HepG2 (cell line): Measurements from ENCODE around the gene TEC. TPM values are rescaled to one million over a fixed set of nuclear protein-coding genes. Genes with fewer than 3 reads are reported as not detected.

ENCODE experiments used
- ATAC-seq: fragments of 200-7000 bp; cut with Tn5 transposase; 3 replicates; pipeline ENCODE4 v1.9.1; 2020; ENCODE audit warnings: mild to moderate bottlenecking, moderate library complexity
- BruUV-seq: library from RNA; stranded (reverse); fragments of 400-500 nt; replicated peaks from 2 replicates; lab custom pipeline; 2021; lab: Mats Ljungman, UMichigan
- CTCF ChIA-PET: fragments of 300-600 bp; formaldehyde crosslinking; extraction: SDS; loops from one replicate; lab custom pipeline; 2021; ENCODE audit warnings: low total read pairs, inconsistent platforms, low intra/inter-chr PET ratio; lab: Yijun Ruan, JAX
- POLR2A ChIA-PET: fragments of 350-600 bp; sonication (Branson Sonifier 250); formaldehyde crosslinking; loops from one replicate; lab custom pipeline; 2020; ENCODE audit warnings: antibody characterized with exemption, inconsistent platforms; lab: Yijun Ruan, JAX
- DNase-seq: peaks from one replicate; pipeline ENCODE4 v3.0.0-alpha.2; 2015; ENCODE audit warnings: low spot score
- FAIRE-seq: peaks from 3 replicates; lab custom pipeline; 2011; peaks lifted over from hg19 to GRCh38; lab: Jason Lieb, UNC
- H2AFZ ChIP-seq: one replicate; pipeline ENCODE4 v1.6.1; 2011; ENCODE audit warnings: low read length, inconsistent platforms
- H3K27ac ChIP-seq: fragments of 300-600 bp; 3 replicates; pipeline ENCODE4 v1.8.0; 2011; ENCODE audit warnings: mixed run types, mild to moderate bottlenecking, mixed read lengths, low read length, inconsistent platforms; ENCODE audit not compliant: insufficient read depth; ENCODE audit errors: extremely low read length
- H3K27me3 ChIP-seq, 2 experiments: fragments of 200-600 bp in 1 of 2; 2 replicates in 1 of 2; 3 replicates in 1 of 2; pipeline versions ENCODE4 v1.6.0 to v1.8.0; 2011; ENCODE audit warnings: low read length in 2 of 2, mild to moderate bottlenecking in 2 of 2, moderate library complexity in 2 of 2, inconsistent platforms in 1 of 2; ENCODE audit not compliant: insufficient read depth in 2 of 2, control insufficient read depth in 1 of 2
- H3K36me3 ChIP-seq, 2 experiments: fragments of 200-600 bp in 1 of 2; replicated peaks in 1 of 2; 2 replicates in 1 of 2; 3 replicates in 1 of 2; pipeline versions ENCODE4 v1.5.1 to v1.8.0; 2011; ENCODE audit warnings: low read length in 2 of 2, inconsistent platforms in 1 of 2; ENCODE audit not compliant: insufficient read depth in 2 of 2, control insufficient read depth in 1 of 2
- H3K4me1 ChIP-seq: 2 replicates; pipeline ENCODE4 v1.5.1; 2012; ENCODE audit warnings: low read length, inconsistent platforms; ENCODE audit not compliant: insufficient read depth
- H3K4me2 ChIP-seq: 2 replicates; pipeline ENCODE4 v1.6.0; 2011; ENCODE audit warnings: low read depth, low read length, inconsistent platforms
- H3K4me3 ChIP-seq, 3 experiments: fragments of 200-600 bp in 1 of 3; sonication (generic), shearing (Covaris generic) in 1 of 3; replicated peaks in 1 of 3; 2 replicates each; pipeline ENCODE4 v1.5.1; 2011 to 2016; ENCODE audit warnings: low read length in 3 of 3, inconsistent platforms in 2 of 3, low read depth in 2 of 3, mild to moderate bottlenecking in 2 of 3, control low read depth in 1 of 3, mixed read lengths in 1 of 3; ENCODE audit not compliant: insufficient read depth in 1 of 3
- H3K79me2 ChIP-seq: one replicate; pipeline ENCODE4 v1.6.1; 2011; ENCODE audit warnings: low read length, inconsistent platforms; ENCODE audit not compliant: insufficient read depth
- H3K9ac ChIP-seq: 2 replicates; pipeline ENCODE4 v1.6.0; 2011; ENCODE audit warnings: mild to moderate bottlenecking, low read depth, low read length, inconsistent platforms; ENCODE audit not compliant: insufficient read depth
- H3K9me3 ChIP-seq: 2 replicates; pipeline ENCODE4 v1.5.1; 2012; ENCODE audit warnings: mild to moderate bottlenecking, low read length
- H4K20me1 ChIP-seq: 2 replicates; pipeline ENCODE4 v1.6.0; 2011; ENCODE audit warnings: inconsistent platforms, mild to moderate bottlenecking, low read length, moderate library complexity; ENCODE audit not compliant: insufficient read depth
- HMGXB3 ChIP-seq: sonication (generic); formaldehyde crosslinking; IDR thresholded peaks from 2 replicates; pipeline ENCODE4 v1.4.0; 2020; ENCODE audit warnings: missing genetic modification reagents, borderline replicate concordance
- HNF4G ChIP-seq, 2 experiments: sonication (generic) in 1 of 2; formaldehyde crosslinking in 1 of 2; IDR thresholded peaks; 2 replicates each; pipeline versions ENCODE4 v1.4.0 to v1.6.1; 2011 to 2020; ENCODE audit warnings: borderline replicate concordance in 2 of 2, low read depth in 2 of 2, mild to moderate bottlenecking in 2 of 2, low read length in 1 of 2, missing genetic modification reagents in 1 of 2, moderate library complexity in 1 of 2
- MXD4 ChIP-seq: IDR thresholded peaks from 2 replicates; pipeline ENCODE4 v1.6.1; 2016; ENCODE audit warnings: mild to moderate bottlenecking, missing biosample characterization, missing genetic modification reagents
- NBN ChIP-seq: fragments of 450-650 bp; conservative IDR thresholded peaks from 2 replicates; pipeline ENCODE4 v1.6.1; 2017
- NR2F2 ChIP-seq: IDR thresholded peaks from 2 replicates; pipeline ENCODE4 v1.6.1; 2012; ENCODE audit warnings: low read depth, inconsistent platforms, borderline replicate concordance
- PAWR ChIP-seq: sonication (generic); formaldehyde crosslinking; IDR thresholded peaks from 2 replicates; pipeline ENCODE4 v1.4.0; 2020; ENCODE audit warnings: missing genetic modification reagents, mild to moderate bottlenecking, borderline replicate concordance
- RAD51 ChIP-seq: fragments of 450-650 bp; IDR thresholded peaks from 2 replicates; pipeline ENCODE4 v1.6.1; 2016; ENCODE audit warnings: borderline replicate concordance
- ZNF589 ChIP-seq: sonication (generic); formaldehyde crosslinking; conservative IDR thresholded peaks from 2 replicates; pipeline ENCODE4 v1.8.0; 2022; ENCODE audit warnings: mild to moderate bottlenecking, moderate library complexity, missing genetic modification reagents
- WGBS: methylation state at CpG from one replicate; pipeline ENCODE4 v1.1.6; 2017; ENCODE audit warnings: low lambda C conversion rate; 5-methylcytosine and 5-hydroxymethylcytosine counted together
- in situ Hi-C: cut with HindIII; loops from 2 replicates; pipeline ENCODE4 v1.10.0; 2017; ENCODE audit warnings: low pct_unique_long_range_greater_than_20kb; ENCODE audit not compliant: extremely low pct_ligation_motif_present
- intact Hi-C: fragments of 100-400 bp; cut with micrococcal nuclease; formaldehyde crosslinking; loops from one replicate; pipeline ENCODE4 v1.10.0; 2022; ENCODE audit not compliant: unreplicated experiment
- polyA plus RNA-seq, 8 experiments: library from polyadenylated mRNA; depleted of rRNA in 3 of 8; stranded (reverse) in 7 of 8; unstranded in 1 of 8; fragments of >200 nt; fragmentation: Illumina TruSeq in 4 of 8; extraction: Trizol in 4 of 8; gene quantifications; 2 replicates each; pipeline versions ENCODE4 v1.2.1 to v1.2.3, GENCODE V29; 2011 to 2016; ENCODE audit warnings: low read depth in 4 of 8, missing spikeins in 1 of 8, mixed read lengths in 1 of 8; ENCODE audit not compliant: insufficient read depth in 1 of 8
- total RNA-seq, 5 experiments: library from RNA; depleted of rRNA; stranded (reverse); fragments of >200 nt; fragmentation: Illumina TruSeq; extraction: Trizol; gene quantifications; 2 replicates each; pipeline ENCODE4 v1.2.3, GENCODE V29; 2016; ENCODE audit warnings: low read depth in 1 of 5
- TF ChIP-seq, protein P1 (sequence below): sonication (generic); formaldehyde crosslinking; IDR thresholded peaks from 2 replicates; pipeline ENCODE4 v1.4.0; 2020; ENCODE audit warnings: missing genetic modification reagents, mild to moderate bottlenecking, borderline replicate concordance

Gene TEC
- total and polyA plus RNA-seq, 2 of the 13 experiments (the other 11 are each of a cell fraction or from before 2014, with no cell fraction given) = 0.05 to 0.20 TPM

DNA sequence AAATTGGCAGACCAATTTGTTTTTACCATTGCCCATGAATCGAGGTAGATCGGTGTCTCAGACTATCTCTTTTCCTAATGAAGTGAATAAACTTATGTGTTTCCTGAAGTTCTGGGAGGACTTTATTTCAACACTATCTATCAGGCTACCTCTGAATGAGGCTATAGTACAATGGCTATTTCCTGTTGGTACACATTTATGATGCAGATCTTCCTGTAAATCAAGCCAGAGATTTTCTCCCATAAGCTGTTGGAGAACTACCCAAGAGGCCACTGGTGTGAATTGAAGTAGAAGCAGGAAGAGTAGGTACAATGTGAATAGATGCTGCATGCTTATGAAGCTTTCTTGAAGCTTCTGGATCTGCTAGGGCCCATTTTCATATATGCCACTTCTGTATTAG, 151.6 kb downstream of the TEC start:
- WGBS = 44% methylated on average over 2 of the region's 2 CpGs
- Histone ChIP-seq H3K36me3 (no peaks in the 10 kb centered on the region), H3K4me2 (no peak overlapping the region), H3K27me3 (no peaks in the 10 kb centered on the region), H3K79me2 (no peaks in the 10 kb centered on the region), H3K4me1 (no peaks in the 10 kb centered on the region), H2AFZ (no peak overlapping the region), H3K9ac (no peak overlapping the region), H3K4me3 (no peak overlapping the region), H4K20me1 (no peaks in the 10 kb centered on the region), H3K9me3 (no peaks in the 10 kb centered on the region), H3K27ac (no peak overlapping the region)
- no TSS peak for BruUV-seq
- ChIA-PET POLR2A (no interaction called here), CTCF (no interaction called here)
- FAIRE-seq (no peak), ATAC-seq (no peak), DNase-seq (no peak)
- intact Hi-C loops = no loop called here
- in situ Hi-C loops = no loop called here
- TF ChIP-seq PAWR = no peak

GRCh38 chr4:48116582-48116981, 153.1 kb downstream of the TEC start:
- CTCF ChIA-PET = no interaction called here
- 60% methylated on average over 3 of the region's 3 CpGs for WGBS
- in situ Hi-C loops = no loop called here
- no peak for TF ChIP-seq HMGXB3 (CRISPR knock-in tag)
- no peak for TF ChIP-seq MXD4 (CRISPR knock-in tag)
- TF ChIP-seq RAD51 = no peak
- TF ChIP-seq, protein P1, sequence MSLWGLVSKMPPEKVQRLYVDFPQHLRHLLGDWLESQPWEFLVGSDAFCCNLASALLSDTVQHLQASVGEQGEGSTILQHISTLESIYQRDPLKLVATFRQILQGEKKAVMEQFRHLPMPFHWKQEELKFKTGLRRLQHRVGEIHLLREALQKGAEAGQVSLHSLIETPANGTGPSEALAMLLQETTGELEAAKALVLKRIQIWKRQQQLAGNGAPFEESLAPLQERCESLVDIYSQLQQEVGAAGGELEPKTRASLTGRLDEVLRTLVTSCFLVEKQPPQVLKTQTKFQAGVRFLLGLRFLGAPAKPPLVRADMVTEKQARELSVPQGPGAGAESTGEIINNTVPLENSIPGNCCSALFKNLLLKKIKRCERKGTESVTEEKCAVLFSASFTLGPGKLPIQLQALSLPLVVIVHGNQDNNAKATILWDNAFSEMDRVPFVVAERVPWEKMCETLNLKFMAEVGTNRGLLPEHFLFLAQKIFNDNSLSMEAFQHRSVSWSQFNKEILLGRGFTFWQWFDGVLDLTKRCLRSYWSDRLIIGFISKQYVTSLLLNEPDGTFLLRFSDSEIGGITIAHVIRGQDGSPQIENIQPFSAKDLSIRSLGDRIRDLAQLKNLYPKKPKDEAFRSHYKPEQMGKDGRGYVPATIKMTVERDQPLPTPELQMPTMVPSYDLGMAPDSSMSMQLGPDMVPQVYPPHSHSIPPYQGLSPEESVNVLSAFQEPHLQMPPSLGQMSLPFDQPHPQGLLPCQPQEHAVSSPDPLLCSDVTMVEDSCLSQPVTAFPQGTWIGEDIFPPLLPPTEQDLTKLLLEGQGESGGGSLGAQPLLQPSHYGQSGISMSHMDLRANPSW (CRISPR knock-in tag) = no peak
- TF ChIP-seq NBN = no peak
- TF ChIP-seq HNF4G (IDR thresholded peaks at IDR 0.05; ENCODE audit: borderline replicate concordance, low read depth, low read length) = no peak
- no peak for TF ChIP-seq HNF4G (CRISPR knock-in tag; IDR thresholded peaks at IDR 0.05; ENCODE audit: borderline replicate concordance, low read depth)
- TF ChIP-seq ZNF589 = no peak
- no peak for TF ChIP-seq NR2F2

More at GRCh38 chr4:48116582-48116981, 153.1 kb downstream of the TEC start:
- no peaks in the 10 kb centered on the region for H3K9me3 ChIP-seq
- H3K4me1 ChIP-seq = no peaks in the 10 kb centered on the region
- ATAC-seq (no peak), FAIRE-seq (no peak), DNase-seq (no peak)
- H3K36me3 ChIP-seq = no peaks in the 10 kb centered on the region
- no peaks in the 10 kb centered on the region for H3K79me2 ChIP-seq
- no peak overlapping the region for H2AFZ ChIP-seq
- POLR2A ChIA-PET = no interaction called here
- no peak overlapping the region for H3K4me2 ChIP-seq
- intact Hi-C loops = no loop called here
- BruUV-seq = no TSS peak
- no peak overlapping the region for H3K27ac ChIP-seq
- no peak overlapping the region for H3K4me3 ChIP-seq
- no peaks in the 10 kb centered on the region for H3K27me3 ChIP-seq
- H4K20me1 ChIP-seq = no peaks in the 10 kb centered on the region
- no peak overlapping the region for H3K9ac ChIP-seq
